Adrenal gland (tissue), 5 donors: ENCODE measurements around the gene VWA8.

Experiments
- POLR2A ChIP-seq, 2 donors: fragments of 450-650 bp; IDR thresholded peaks; one replicate each; pipeline ENCODE4 v1.6.1; 2017; ENCODE audit warnings: antibody characterized with exemption in 2 of 2, mild to moderate bottlenecking in 2 of 2, moderate library complexity in 1 of 2
- TF ChIP-seq, protein P1 (sequence below), 6 experiments: fragments of 450-650 bp in 4 of 6; fragments of 200-600 bp in 2 of 6; sonication (generic) in 1 of 6; IDR thresholded peaks; 1 replicate in 5 of 6; 2 replicates in 1 of 6; pipeline versions ENCODE4 v1.5.1 to v1.8.0; 2016 to 2021; ENCODE audit warnings: antibody characterized with exemption in 6 of 6, mild to moderate bottlenecking in 2 of 6, moderate library complexity in 1 of 6
- donor health status: DM: no; HTN: no; CAD: no.

DNA sequence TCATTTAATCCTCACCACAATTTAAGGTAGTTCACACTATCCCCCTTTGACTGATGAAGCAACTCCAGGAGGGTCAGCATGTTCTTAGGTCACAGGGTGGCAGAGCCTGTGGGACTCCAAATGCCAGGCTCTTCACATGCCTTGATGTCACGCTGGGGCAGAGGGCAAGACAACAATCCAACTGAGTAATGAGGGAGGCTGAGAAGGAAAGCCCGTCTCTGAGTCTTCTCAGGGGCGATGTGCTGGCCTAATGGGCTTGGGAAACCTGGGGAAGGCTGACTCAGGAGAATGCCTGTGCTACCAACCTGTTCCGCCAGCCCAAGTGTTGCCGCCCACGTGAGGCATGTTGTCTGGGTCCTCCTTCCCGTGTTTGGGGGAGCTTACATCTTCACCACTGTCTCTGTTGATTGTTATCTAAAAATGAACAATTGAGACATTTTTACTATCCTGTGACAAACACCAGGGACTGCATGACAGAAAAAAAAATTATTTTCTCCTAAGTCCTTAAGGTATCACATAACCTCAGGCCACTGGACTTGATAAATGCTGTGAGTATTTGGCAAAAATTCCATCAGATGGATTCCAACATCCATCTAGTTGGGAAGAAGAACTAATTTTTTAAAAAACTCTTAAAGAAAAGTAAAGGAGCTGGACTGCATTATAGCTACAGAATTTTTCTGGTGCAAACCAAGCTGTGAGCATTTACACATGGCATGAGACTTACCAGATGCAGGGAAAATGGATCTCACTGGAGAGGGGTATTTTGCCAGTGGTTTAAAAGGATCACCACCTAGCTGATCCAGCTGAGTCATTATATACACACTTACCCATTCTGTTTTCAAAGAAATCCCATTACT, 346.0 kb downstream of the VWA8 start:
- TF ChIP-seq, protein P1, sequence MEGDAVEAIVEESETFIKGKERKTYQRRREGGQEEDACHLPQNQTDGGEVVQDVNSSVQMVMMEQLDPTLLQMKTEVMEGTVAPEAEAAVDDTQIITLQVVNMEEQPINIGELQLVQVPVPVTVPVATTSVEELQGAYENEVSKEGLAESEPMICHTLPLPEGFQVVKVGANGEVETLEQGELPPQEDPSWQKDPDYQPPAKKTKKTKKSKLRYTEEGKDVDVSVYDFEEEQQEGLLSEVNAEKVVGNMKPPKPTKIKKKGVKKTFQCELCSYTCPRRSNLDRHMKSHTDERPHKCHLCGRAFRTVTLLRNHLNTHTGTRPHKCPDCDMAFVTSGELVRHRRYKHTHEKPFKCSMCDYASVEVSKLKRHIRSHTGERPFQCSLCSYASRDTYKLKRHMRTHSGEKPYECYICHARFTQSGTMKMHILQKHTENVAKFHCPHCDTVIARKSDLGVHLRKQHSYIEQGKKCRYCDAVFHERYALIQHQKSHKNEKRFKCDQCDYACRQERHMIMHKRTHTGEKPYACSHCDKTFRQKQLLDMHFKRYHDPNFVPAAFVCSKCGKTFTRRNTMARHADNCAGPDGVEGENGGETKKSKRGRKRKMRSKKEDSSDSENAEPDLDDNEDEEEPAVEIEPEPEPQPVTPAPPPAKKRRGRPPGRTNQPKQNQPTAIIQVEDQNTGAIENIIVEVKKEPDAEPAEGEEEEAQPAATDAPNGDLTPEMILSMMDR (IDR thresholded peaks at IDR 0.05), result no peak
- TF ChIP-seq POLR2A (IDR thresholded peaks at IDR 0.05), result no peak
